GM12892 (cell line): ENCODE data around the gene FAM222B.

Source experiments
- POLR2A ChIP-seq: IDR thresholded peaks from 2 replicates; pipeline ENCODE4 v1.6.1; 2011; ENCODE audit warnings: low read depth, low read length, control low read depth
- POLR2AphosphoS5 ChIP-seq: IDR thresholded peaks from 2 replicates; pipeline ENCODE4 v1.6.1; 2011; ENCODE audit warnings: low read depth, low read length, control low read depth
- TAF1 ChIP-seq: IDR thresholded peaks from 2 replicates; pipeline ENCODE4 v1.6.1; 2011; ENCODE audit warnings: low read depth, mild to moderate bottlenecking, control low read depth, low read length, borderline replicate concordance

GRCh38 chr17:28744972-28745785 lies 97.4 kb downstream of the FAM222B start:
- TF ChIP-seq POLR2AphosphoS5 (no peak), POLR2A (no peak), TAF1 (no peak)
